AG04449 (cell line): Measurements from ENCODE around the gene AANAT.

Source experiments
- CTCF ChIA-PET: fragments of 350-600 bp; formaldehyde crosslinking; extraction: SDS; loops from one replicate; lab custom pipeline; 2021; ENCODE audit warnings: antibody characterized with exemption; lab: Yijun Ruan, JAX
- POLR2A ChIA-PET: fragments of 400-600, 350-600 bp; formaldehyde crosslinking; extraction: SDS; loops from one replicate; lab custom pipeline; 2020; ENCODE audit warnings: antibody characterized with exemption, inconsistent platforms; lab: Yijun Ruan, JAX
- DNase-seq: peaks from one replicate; pipeline ENCODE4 v3.0.0-alpha.2; 2010; ENCODE audit warnings: low read depth, low spot score
- H3K4me3 ChIP-seq: 2 replicates; pipeline ENCODE4 v1.5.1; 2011; ENCODE audit warnings: low read depth, mild to moderate bottlenecking, control low read depth, low read length
- CTCF ChIP-seq: IDR thresholded peaks from one replicate; pipeline ENCODE4 v1.5.1; 2011; ENCODE audit warnings: mild to moderate bottlenecking, moderate library complexity, low read length, control low read depth, inconsistent platforms; ENCODE audit not compliant: insufficient read depth; ENCODE audit errors: missing control alignments

AANAT gene

DNA sequence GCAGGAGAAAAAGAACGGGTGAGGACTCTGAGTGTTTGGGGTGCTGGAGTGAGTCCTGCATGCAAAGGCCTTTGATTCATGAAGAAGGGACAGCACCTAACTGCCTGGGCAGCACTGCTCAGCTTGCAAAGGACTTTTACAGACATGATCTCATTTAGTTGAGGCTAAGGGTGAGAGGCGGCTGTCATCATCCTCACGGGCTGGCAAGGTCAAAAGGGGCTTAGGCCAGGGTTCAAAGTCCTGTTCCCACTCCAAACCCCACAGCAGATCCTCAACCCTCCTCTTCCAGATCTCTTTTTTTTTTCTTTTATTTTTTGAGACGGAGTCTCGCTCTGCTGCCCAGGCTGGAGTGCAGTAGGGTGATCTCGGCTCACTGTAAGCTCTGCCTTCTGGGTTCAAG lies 29.1 kb downstream of the AANAT start:
- ChIA-PET POLR2A (no interaction called here), CTCF (interaction anchor here (0.8 to 34.2 kb wide), 3 partner anchors 11 to 32 kb away, joined by 3 to 1209 read pairs (median 13); partner anchors contain the start of genes AANAT and UBE2O)
- no peak for TF ChIP-seq CTCF
- no peak for DNase-seq
- no peak overlapping the region for H3K4me3 ChIP-seq

- POLR2A ChIA-PET = interaction anchor here (0.7 to 1.3 kb wide), 3 partner anchors 9 to 144 kb away, joined by 3 read pairs; partner anchors contain the start of gene PRPSAP1
- no peak overlapping the region for H3K4me3 ChIP-seq
- CTCF ChIA-PET = interaction anchor here (1.3 to 34.2 kb wide), 6 partner anchors 10 to 112 kb away, joined by 3 to 1209 read pairs (median 6); partner anchors contain the start of genes AANAT and UBE2O
- DNase-seq = no peak
- TF ChIP-seq CTCF = no peak
Observed at GRCh38 chr17:76497699-76497978, 30.2 kb downstream of the AANAT start.

- ChIA-PET POLR2A (interaction anchor here (0.7 to 1.3 kb wide), 3 partner anchors 9 to 144 kb away, joined by 3 read pairs; partner anchors contain the start of gene PRPSAP1), CTCF (interaction anchor here (1.2 to 34.2 kb wide), 9 partner anchors 9 to 113 kb away, joined by 3 to 1209 read pairs (median 4); partner anchors contain the start of genes AANAT and UBE2O)
- DNase-seq = no peak
- TF ChIP-seq CTCF = no peak
- H3K4me3 ChIP-seq = peak overlapping the region; percentile 27
Observed at GRCh38 chr17:76497979-76498875, 30.8 kb downstream of the AANAT start.

DNA sequence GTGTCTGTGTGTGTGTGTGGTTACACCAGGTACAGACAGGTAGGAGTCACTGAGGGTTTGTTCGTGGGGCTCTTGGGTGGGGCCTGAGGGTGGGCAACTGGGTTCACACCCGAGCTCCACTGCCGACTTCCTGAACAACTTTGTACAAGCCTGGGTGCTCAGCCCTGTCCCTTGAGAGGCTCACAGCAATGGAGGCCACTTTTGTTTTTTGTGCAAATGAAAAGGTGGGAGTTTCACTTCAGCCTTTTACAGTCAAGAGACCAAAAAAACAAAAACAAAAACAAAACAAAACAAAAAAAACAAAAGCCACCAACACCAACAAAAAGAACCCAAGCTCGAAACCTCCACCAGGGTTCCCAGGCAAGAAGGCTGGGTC lies 31.5 kb downstream of the AANAT start:
- ChIA-PET CTCF (interaction anchor here (1.2 to 34.2 kb wide), 8 partner anchors 9 to 114 kb away, joined by 3 to 1209 read pairs (median 6); partner anchors contain the start of genes AANAT and UBE2O), POLR2A (interaction anchor here (0.8 kb wide), 1 partner anchor 53 kb away, joined by 3 read pairs; no protein-coding TSS in a partner anchor)
- DNase-seq = no peak
- no peak overlapping the region for H3K4me3 ChIP-seq
- no peak for TF ChIP-seq CTCF

DNA sequence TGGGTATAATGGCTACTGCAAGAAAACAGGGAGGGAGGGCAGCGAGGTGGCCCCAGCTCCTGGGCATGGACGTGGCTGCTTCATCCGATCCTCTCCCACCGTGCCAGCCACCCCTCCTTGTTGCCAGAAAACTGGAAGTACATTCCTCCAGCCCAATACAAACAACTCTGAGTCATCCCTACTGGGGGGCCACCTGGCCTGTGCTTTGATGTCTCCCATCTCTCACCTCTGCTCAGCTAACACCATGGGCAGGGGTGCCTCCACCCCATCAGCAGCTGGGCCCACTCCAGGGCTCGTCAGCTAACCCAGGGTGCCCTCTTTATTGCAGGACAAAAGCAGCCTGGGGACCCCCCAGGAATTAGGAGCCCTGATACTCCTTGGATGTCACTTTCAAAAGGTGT lies 31.9 kb downstream of the AANAT start:
- no peak for DNase-seq
- ChIA-PET POLR2A (interaction anchor here (0.8 kb wide), 1 partner anchor 52 kb away, joined by 3 read pairs; no protein-coding TSS in a partner anchor), CTCF (interaction anchor here (1.0 to 34.2 kb wide), 10 partner anchors 8 to 196 kb away, joined by 3 to 1209 read pairs (median 4); partner anchors contain the start of genes AANAT and UBE2O)
- TF ChIP-seq CTCF = no peak
- no peak overlapping the region for H3K4me3 ChIP-seq
